Measurements from ENCODE around the gene TRNAU1AP.
"Not testable (repeated sequence)": the region's sequence is repeated elsewhere in the genome, so short reads cannot be mapped to it uniquely, and the experiment has no call there.

GRCh38 chr1:28593988-28594356, 41.1 kb downstream of the TRNAU1AP start:
- TF ChIP-seq, protein P1, sequence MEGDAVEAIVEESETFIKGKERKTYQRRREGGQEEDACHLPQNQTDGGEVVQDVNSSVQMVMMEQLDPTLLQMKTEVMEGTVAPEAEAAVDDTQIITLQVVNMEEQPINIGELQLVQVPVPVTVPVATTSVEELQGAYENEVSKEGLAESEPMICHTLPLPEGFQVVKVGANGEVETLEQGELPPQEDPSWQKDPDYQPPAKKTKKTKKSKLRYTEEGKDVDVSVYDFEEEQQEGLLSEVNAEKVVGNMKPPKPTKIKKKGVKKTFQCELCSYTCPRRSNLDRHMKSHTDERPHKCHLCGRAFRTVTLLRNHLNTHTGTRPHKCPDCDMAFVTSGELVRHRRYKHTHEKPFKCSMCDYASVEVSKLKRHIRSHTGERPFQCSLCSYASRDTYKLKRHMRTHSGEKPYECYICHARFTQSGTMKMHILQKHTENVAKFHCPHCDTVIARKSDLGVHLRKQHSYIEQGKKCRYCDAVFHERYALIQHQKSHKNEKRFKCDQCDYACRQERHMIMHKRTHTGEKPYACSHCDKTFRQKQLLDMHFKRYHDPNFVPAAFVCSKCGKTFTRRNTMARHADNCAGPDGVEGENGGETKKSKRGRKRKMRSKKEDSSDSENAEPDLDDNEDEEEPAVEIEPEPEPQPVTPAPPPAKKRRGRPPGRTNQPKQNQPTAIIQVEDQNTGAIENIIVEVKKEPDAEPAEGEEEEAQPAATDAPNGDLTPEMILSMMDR (conservative IDR thresholded peaks at IDR 0.05; ENCODE audit: low read depth, low read length) = not testable (repeated sequence)
- not testable (repeated sequence) for TF ChIP-seq EZH2 (IDR thresholded peaks at IDR 0.05; ENCODE audit: low read length, unreplicated experiment)
